ENCODE results near the gene NPR3.

Gene NPR3

GRCh38 chr5:32814620-32815019 lies 103.5 kb downstream of the NPR3 start:
- no peak for DNase-seq

DNA sequence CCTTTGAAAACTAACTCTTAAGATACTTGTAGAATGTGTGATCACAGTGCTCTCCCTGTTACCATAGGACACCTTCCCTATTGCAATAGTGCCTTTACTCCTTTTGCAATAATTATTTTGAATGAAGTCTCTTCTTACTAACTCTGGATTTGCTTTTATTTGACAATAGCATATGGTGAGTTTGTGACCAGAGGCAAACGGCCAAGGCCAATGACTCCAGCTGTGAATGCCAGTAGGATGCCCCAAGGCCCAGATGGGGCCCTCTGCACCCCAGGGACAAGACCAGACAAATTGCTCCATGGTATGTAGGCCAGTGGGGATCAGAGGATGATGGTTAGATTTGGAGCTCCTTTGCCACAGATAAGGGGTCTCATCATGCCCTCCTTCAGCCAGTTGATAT lies 116.9 kb downstream of the NPR3 start:
- DNase-seq: no peak

- no peak for DNase-seq
Observed at GRCh38 chr5:32828492-32828891, 117.4 kb downstream of the NPR3 start.

GRCh38 chr5:32831624-32832023 lies 120.5 kb downstream of the NPR3 start:
- DNase-seq: no peak

- no peak for DNase-seq
Observed at GRCh38 chr5:32833127-32833526, 122.0 kb downstream of the NPR3 start.

- no peak for DNase-seq
Observed at GRCh38 chr5:32833663-32834062, 122.5 kb downstream of the NPR3 start.

GRCh38 chr5:32834251-32834650 lies 123.1 kb downstream of the NPR3 start:
- no peak for DNase-seq

GRCh38 chr5:32836176-32836575 lies 125.1 kb downstream of the NPR3 start:
- DNase-seq: no peak

GRCh38 chr5:32837211-32837610 lies 126.1 kb downstream of the NPR3 start:
- no peak for DNase-seq

GRCh38 chr5:32839106-32839505 lies 128.0 kb downstream of the NPR3 start:
- DNase-seq: no peak

DNA sequence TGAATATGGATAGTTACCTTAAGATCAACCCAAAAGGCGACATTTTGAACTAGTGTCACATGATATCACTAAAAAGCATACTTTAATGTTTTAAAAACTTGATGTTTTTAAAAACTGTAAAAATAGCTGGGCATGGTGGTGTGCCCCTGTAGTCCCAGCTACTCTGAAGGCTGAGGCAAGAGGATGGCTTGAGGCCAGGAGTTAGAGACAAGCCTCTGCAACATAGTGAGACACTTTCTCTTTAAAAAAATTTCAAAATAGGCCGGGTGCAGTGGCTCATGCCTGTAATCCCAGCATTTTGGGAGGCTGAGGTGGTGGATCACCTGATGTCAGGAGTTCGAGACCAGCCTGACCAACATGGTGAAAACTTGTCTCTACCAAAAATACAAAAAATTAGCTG lies 129.5 kb downstream of the NPR3 start:
- DNase-seq: no peak
